ENCODE results near the gene ADCYAP1R1. TPM values are rescaled to one million over a fixed set of nuclear protein-coding genes. Genes with fewer than 3 reads are reported as not detected.

ADCYAP1R1 gene
- total RNA-seq, 1 donor from 2014 or later: 0.48 TPM

DNA sequence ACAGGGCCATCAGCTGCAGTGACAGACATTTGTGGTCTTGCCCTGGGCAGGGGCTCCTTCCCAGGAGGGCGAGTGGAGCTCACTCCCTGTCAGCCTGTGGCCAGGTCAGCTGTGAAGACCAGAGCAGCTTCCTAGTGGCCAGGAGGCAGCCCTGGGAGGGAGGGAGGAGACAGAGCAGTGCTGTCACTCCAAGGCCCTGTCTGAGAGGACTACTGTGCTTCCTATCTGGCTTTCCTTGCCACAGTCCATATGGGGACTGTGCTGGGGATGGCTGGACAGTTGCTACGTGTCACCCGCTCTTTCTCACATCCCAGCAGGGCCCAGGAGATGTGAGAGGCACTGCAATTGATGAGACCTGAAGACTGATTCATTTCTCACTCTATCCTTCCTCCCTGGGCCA, 15.2 kb upstream of the ADCYAP1R1 start:
- DNase-seq (ENCODE audit: low spot score): no peak

DNA sequence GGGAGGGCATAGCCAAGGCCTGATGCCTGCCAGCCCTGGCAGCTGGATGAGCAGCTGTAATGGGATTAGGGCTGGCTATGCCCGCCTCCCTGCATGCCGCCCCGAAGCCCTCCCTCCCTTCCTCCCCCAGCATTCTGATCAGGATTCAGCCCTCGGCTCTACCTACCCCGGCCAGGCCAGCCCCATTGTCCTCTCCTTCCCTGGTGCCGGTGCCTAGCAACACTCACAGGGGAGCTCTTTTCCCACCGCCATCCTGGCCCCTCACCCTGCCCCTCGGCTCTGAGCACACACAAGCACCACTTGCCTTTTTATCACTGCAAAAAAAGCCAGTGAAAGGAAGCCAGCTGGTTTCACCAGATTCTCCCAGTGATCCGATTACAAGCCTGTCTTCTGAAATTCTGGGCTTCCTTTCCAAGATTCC, 9.0 kb upstream of the ADCYAP1R1 start:
- DNase-seq (ENCODE audit: low spot score): peak; percentile 11

DNA sequence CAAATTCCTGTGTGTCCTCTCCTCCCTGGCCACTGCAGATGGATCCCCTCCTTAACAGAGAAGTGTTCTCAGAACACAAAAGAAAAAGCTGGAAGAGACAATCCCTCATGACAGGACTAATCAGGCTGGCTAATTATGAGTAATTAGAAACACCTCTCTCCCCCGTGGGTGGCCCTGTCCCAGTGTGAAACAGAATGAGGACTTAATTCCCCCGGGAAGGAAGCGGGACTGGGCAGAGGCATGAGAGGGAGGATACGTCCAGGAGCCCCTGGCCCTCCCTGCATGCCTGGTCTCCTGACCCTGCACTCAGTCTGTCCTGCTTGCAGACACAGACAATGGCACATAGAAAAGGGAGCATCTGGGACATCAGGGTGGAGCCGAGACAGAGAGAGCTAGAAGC, 7.6 kb upstream of the ADCYAP1R1 start:
- DNase-seq (ENCODE audit: low spot score): no peak

DNA sequence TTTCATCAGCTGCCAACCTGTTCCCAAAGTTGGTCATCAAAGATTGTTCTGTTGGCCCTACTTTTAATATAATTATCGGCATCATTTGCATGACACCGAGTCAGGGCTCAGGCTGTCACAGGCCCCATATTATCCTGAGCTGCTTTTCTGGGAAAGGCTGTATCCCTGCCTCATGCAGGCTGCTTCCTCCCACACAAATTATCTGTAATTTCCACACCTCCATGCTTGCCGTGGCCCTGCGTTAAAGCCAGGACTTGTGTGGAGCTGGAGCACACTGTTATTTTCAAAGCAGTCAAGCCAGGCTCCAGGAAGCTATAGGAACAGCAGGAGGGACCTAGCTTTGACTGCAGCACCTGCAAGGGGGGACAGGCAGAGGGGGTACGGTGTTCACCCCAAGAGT, 5.4 kb upstream of the ADCYAP1R1 start:
- DNase-seq (ENCODE audit: low spot score): no peak

DNA sequence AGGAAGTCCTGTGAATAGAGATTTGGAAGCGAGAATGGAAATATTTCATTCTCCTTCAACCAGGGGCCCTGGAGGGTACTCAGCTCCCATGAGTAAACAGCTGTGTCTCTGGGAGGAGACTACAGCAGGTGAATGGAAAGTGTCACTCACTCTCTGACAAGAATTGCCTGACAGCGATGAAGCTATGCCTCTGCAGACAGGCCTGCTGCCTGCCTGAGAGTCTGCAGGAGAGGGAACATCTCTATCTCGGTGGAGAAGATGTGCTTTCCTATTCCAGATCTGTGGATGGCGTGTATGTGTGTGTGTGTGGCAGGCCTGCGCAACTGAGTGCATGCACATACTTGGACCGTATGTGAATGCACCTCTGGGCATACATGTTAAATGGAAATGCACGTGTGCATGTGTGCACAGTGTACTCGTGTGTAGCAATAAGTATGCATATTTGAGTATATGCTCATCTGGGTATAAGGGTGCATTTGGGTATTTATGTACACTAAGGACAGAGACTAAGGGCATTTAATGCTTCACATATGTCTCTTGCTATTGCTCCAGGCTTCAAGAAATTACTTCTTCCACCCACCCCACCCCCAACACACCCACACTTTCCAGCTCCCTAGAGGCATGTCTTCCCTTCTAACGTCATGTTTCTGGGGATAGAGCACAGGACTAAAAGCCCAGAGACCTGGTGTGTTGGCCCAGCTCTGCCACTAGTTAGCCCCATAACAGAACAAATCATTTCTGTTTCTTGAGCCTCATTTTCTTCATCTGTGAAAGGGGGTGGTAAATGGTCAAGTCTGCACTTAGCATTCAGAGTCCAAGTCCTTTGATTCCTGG, 4.6 kb upstream of the ADCYAP1R1 start:
- no peak for DNase-seq (ENCODE audit: low spot score)

DNA sequence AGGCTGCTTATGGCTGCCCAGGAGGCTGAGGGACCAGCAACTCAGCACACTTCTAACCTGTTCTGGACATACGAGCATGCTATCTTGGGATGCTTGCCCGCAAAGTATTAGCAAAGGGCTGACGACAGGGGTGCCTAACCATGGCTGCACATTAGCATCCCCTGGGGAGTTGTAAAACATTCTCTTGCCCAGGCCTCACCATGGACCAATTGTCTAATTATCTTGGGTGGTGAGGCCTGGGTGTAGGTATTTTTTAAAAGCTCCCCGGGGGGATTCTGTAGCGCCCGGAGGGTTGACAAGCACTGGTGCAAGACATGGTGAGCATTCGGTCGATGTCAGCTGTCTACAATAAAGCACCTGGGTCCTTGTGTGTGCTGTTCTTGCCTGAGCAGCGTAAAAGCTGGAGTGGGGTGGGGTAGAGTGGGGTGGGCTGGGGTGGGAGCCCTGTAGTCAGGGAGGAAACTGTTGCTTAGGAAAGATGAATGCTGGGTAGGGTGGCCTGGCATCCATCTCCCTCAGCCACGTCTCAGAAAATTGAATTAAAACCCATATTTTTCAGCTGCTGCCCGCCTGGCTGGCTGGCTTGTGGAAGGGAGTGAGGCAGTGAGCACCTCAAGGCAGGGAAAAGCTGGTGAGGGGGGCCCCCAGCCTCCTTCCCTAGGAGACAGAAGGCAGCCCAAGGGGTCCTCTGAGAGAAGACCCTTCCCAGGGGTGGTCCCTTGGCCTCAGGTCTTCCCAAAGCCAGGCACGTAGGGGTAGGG, 2.9 kb upstream of the ADCYAP1R1 start:
- DNase-seq (ENCODE audit: low spot score): no peak

DNA sequence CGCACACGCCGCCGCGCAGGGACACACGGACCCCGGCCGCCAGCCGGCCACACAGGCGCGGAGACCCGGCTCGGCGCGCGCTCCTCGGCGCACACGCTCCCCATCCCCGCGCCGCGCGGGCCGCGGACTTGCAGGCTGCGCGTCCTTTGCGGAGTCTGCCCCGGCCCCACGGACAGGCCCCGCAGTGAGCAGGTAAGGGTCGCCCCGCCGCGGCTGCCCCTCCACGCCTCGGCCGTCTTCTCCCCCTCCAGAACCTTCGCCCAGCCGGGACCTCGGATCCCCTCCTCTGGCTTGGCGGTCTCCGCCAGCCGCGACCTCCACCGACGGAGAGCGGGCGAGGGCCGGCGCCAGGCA, 356 bp downstream of the ADCYAP1R1 start:
- no peak for DNase-seq (ENCODE audit: low spot score)

DNA sequence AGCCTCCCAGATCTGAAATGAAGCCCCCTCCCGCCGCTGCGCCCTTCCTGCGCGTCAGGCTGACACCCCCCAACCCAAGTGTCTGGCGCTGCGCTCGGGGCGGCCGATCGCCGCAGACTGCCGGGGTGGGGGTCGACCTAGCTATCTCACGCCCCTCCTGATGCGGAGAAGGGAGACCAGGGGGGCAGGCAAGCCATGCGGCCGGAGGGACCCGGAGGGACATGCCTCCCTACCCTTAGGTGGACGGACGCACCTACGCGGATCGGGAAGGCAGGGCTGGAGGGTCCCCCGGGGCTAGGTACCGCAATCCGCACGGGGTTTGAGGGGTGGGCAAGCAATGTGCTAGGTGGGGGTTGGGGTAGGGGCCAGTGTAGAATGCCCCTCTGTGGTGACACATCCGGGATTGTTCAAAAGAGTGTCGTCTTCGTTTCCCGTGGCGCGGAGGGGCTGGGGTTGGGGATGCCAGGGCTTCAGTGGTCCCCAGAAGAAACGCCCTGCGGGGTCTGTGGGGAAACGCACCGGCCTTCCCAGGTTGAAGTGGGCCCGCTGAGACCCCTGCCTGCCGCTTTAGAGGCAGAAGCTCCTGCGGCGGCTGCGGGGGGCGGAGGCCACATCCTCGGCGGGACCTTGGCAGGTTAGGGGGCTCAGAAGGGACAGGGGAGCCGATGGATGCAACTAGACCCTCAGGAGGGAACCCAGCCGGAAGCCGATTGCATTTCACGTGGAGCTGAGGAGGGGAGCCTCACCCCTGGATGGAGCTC, 913 bp downstream of the ADCYAP1R1 start:
- no peak for DNase-seq (ENCODE audit: low spot score)

DNA sequence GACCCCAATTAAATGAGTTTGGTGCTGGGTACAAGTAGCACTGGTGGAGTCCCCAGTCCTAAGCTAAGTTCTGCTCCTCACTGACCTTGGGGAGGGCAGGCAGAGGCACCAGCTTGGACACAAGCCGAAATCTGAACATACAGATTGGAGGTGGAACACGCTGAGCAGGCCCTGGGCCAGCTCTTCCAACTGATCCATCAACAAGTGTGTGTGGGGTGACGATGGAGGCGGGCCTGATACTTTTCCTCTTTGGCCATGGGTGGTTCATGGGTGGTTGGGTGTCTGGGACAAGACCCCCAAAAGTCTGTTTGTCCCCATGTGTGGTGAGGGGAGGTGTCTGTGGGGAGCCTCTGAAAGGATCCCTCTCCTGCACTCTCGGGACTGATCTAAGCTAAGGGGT, 1.9 kb downstream of the ADCYAP1R1 start:
- DNase-seq (ENCODE audit: low spot score): no peak

DNA sequence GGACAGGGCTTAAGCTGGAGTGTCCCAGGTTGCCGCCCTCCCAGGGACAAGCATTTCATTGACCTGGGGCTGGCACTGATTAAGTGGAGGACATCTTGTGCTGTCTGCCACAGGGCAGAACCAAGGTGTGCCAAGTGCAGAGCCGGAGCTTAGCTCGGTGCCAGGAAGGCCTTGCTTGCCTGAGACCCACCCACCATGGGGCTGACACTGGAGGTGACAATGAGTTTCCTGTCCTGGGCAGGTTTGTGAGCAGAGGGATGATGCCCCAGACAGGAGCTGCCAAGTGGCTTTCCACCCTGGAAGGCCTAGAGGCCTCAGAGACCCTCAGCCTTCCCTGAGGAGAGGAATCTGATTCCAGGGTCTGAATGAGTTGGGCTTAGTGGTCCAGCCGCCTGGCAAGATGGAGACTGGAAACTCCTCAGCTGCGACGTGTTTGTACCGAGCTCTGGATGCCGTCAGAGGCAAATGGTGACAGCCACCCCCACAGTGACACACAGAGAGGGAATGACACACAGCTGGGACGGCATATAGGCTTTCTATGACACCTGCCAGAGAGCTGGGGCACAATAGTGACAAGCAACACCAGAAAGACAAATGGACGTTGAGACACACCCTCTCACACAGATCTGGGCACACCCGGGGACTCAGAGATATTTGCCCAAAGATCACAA, 2.6 kb downstream of the ADCYAP1R1 start:
- DNase-seq (ENCODE audit: low spot score): no peak

DNA sequence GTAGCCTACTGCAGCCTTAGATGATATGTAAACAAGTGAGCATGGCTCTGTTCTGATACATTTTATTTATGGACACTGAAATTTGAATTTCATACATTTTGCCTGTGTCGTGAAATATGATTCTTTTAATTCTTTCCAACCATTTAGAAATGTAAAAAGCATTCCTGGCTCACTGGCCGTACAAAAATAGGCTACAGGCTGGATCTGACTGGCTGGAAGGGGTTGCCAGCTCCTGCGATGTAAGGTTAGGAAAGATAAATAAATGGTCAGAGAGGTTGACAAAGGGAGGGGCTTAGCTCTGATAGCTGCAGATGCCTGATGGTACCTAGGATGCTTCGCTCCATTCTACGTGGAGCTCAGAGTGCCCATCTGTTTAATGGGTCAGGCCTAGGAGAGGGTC, 3.4 kb downstream of the ADCYAP1R1 start:
- DNase-seq (ENCODE audit: low spot score): peak; percentile 13

DNA sequence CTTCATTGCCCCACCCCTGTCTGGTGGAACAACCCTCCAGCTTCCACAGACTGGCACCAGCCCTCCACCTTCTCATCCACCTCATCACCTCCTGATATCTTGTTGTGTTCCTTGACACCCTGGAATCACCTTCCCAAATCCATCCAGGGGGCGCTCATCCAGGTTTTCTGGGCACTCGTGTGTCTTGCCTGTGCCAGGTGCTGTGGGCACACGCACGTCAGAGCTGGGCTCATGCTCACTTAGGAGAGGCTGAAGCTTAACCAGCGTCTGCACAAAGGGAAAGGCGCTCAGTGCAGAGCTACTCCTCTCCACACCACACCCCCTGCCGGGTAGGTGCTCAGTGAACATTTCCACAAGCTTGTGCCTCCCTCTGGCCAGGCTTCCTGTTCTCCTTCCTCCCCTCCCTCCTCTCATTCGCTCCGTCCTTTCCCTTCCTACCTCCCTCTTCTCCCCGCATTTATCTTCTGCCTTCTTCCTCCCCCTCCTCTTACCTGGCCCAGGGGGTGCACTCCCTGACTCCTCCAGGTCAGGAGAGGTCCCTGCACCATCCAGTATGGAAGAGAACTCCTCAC, 4.8 kb downstream of the ADCYAP1R1 start:
- DNase-seq (ENCODE audit: low spot score): no peak

DNA sequence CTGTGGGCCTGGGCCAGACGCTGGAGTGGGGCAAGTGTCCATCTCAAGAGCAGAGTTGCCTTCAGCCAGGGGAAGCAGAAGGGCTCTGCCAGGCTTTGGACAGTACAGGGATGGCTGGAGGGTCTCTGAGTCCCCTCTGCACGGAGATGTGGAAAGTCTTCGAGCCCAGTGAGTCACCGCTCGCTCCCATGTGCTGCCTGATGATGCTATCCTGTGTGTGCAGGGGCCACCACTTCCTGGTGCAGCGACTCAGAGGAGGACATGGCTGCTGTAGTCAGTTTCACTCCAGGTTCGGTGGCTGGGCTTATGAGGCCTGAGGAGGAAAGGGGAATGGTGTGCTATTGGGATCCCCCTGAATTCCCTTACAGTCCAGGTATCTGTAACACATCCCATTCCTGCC, 6.0 kb downstream of the ADCYAP1R1 start:
- no peak for DNase-seq (ENCODE audit: low spot score)

DNA sequence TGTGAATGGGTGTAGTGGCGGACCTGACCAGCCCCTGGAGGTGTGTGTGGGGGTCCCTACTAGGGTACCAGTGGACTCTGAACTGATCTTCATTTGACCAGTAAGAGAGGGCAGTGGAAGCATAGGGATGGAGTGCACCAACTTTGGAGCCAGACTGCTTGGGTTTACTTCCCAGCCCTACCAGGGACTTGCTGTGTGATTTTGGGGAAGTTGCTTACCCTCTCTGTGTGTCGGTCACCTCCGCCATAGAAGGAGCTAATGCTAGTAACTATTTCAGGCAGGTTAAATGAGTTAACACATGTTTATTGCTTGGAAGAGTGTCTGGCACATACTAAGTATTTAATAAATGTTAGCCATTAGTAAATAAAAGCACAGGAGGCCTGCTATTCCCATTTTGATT, 6.6 kb downstream of the ADCYAP1R1 start:
- DNase-seq (ENCODE audit: low spot score): no peak

DNA sequence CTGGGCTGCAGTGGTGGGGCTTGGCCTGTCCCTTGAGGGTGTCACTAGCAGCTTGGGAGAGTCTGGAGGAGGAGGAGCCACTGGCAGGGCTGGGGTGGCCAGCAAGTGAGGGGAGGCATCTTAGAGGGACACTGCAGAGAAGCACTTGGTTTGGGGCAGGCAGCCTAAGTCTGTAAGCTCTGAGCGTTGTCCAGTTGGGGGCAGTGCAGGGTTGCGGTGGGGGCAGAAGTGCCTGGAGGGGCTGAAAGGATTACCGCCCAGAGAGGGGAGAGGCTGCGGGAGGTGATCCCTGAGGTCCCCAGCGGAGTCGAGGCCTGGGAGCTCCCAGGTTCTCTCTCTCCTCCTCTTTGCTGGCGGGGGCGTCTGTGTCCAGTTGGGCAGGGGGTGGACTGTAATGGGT, 7.4 kb downstream of the ADCYAP1R1 start:
- no peak for DNase-seq (ENCODE audit: low spot score)

DNA sequence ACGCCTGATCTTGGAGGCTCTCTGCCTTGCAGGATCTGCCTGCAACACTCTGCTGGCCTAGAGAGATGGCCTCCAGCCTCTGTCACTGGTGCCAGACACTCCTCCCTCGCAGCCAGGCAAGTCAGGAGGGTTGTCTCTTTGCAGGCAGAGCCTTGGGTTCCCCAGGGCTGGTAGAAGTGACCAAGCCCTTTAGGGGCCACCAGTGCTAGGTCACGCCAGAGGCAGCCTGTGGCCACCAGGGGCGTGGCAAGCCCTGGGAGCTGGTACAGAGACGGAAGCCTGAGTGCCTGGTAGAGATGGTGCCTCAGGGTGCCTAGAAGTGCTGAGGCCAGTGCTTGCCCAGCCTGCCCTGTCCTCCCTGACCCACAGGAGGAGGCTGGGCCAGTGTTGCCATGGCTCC, 9.1 kb downstream of the ADCYAP1R1 start:
- DNase-seq (ENCODE audit: low spot score): no peak

DNA sequence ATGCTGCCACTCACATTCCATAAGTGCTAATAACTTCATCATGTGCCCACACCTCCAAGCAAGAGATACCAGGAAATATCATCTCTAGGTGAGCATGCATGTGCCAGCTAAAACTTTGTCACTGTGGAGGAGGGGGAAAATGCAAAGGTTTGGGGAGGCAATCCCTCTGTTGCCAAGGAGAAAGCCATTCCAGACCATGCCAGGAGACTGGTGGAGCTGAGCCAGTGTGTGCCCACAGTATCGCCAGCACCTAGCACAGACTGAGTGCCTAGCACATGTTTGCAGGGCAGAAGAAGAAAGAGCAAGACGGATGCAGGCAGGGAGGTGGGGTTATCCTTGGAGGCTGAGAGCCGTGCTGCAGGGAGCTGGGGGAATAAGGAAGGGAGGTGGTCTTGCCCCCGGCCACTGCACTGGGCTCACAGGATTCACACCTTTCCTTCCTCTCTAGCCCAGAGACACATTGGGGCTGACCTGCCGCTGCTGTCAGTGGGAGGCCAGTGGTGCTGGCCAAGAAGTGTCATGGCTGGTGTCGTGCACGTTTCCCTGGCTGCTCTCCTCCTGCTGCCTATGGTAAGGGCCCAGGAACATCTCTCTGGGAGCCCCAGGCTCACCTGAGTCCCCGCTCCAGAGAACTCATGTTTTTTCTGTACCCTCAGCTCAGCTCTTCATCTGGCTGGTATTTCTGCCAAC, 10.8 kb downstream of the ADCYAP1R1 start:
- no peak for DNase-seq (ENCODE audit: low spot score)

DNA sequence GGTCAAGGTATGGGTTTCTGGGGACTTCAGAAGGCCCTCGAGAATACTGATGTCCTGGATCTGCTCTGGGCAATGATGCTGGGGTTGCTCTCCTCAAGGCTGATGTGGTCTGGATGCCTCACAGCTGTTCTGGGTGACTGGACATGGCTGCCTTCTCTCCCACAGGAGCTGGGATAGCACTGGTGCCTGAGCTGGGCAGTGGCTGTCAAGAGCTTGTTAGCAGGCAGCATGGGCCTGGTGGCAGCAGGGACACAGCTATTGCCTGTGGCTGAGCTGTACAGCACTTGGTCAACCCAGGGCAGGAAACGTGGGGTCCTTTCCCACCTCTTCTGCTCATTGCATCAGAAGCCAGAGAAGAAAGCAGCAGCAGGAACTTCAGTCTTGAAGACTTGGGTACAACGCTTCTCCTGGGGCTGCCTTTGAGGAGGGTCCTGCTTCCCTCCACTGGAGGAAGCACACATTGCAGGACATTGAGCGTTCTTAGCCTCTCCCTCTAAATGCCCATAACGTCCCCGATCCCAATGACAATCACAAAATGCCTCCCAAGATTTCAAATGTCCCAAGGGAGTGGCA, 13.0 kb downstream of the ADCYAP1R1 start:
- DNase-seq (ENCODE audit: low spot score): no peak

DNA sequence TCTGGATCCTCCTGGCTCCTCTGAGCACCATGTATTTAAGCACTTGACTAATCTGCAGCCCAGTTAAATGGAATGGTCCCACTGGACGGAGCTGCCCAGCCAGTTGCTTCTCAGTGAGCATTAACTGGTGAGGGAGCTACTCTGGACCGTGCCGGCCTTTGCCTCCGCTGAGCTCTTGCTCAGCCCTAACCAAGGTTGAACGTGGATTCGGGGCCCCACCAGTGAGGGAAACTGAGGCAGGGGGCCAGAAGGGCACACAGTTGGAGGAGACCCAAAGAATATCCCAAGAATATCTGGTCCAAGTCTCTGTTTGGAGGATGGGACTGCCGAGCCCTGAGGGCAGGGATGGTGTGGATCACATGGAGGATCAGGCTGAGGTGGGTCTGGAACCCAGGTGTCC, 13.7 kb downstream of the ADCYAP1R1 start:
- DNase-seq (ENCODE audit: low spot score): no peak

DNA sequence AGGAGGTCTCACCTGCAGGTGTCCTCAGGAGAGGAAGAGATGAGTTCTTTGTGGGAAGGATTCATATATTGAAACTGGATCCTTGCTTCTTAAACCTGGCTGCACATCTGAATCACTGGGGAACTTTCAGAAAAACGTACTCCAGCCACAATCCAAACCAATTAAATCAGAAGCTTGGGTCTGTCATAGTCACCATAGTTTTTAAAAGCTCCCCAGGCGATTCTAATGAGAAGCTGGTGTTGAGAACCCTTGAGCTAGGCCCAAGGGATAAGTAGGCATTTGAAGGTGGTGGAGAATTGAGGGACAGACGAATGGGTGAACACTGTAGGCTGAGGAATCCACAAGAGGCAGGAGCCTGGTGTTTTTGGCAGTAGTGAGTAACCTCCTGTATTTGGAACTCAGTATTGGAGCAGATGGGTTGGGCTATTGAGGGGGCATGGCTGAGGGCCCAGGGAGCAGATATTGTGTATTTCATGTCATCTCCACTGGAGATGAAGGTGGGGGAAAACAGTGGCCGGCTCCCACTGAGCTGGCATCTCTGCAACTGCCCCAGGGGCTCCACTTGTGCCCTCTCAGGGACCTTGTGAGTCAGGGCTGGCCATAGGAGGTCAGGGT, 14.5 kb downstream of the ADCYAP1R1 start:
- no peak for DNase-seq (ENCODE audit: low spot score)

All from umbilical cord (tissue), 2 donors.